ENCODE results near the gene EVA1C. TPM values are rescaled to one million over a fixed set of nuclear protein-coding genes. Genes with fewer than 3 reads are reported as not detected.
A peak's percentile ranks its signal among the peaks of the same experiment; 100 is the strongest.
"Not testable (repeated sequence)": the region's sequence is repeated elsewhere in the genome, so short reads cannot be mapped to it uniquely, and the experiment has no call there.

Gene EVA1C
- total RNA-seq, 1 experiment from 2014 or later: 13.4 TPM

GRCh38 chr21:32516756-32517649, 104.5 kb downstream of the EVA1C start:
- Histone ChIP-seq H3K4me1 (replicated peaks) (peaks cover 32% of the 10 kb centered on the region), H3K4me3 (no peak overlapping the region), H3K9me3 (replicated peaks) (no peaks in the 10 kb centered on the region), H3K36me3 (0 out of 2 replicates have a peak, but pooled peaks cover 2% of the 10 kb centered on the region), H3K27ac (peak overlapping the region; percentile 23), H3K27me3 (replicated peaks) (no peaks in the 10 kb centered on the region)
- peak; percentile 55 to 62 for DNase-seq (ENCODE audit: low read depth in 1 of 2, low spot score in 2 of 2)

- no peaks in the 10 kb centered on the region for H3K27me3 ChIP-seq (replicated peaks)
- H3K4me3 ChIP-seq: no peak overlapping the region
- no peak for DNase-seq (ENCODE audit: low read depth in 1 of 2, low spot score in 2 of 2)
- peaks cover 64% of the 10 kb centered on the region for H3K4me1 ChIP-seq (replicated peaks)
- H3K36me3 ChIP-seq: no peaks in the 10 kb centered on the region
- no peaks in the 10 kb centered on the region for H3K9me3 ChIP-seq (replicated peaks)
- peak overlapping the region; percentile 89 for H3K27ac ChIP-seq
These were observed 107.7 kb downstream of the EVA1C start for GRCh38 chr21:32519945-32520874.

- H3K9me3 ChIP-seq (replicated peaks): no peaks in the 10 kb centered on the region
- H3K4me1 ChIP-seq (replicated peaks): peaks cover 61% of the 10 kb centered on the region
- H3K36me3 ChIP-seq: no peaks in the 10 kb centered on the region
- H3K27me3 ChIP-seq (replicated peaks): no peaks in the 10 kb centered on the region
- peak overlapping the region; percentile 89 for H3K27ac ChIP-seq
- DNase-seq (ENCODE audit: low read depth in 1 of 2, low spot score in 2 of 2): peak; percentile 88 to 91
- H3K4me3 ChIP-seq: no peak overlapping the region
These were observed 108.6 kb downstream of the EVA1C start for GRCh38 chr21:32520875-32521735.

- Histone ChIP-seq H3K36me3 (no peaks in the 10 kb centered on the region), H3K27ac (peak overlapping the region; percentile 89), H3K4me3 (no peak overlapping the region), H3K9me3 (replicated peaks) (no peaks in the 10 kb centered on the region), H3K27me3 (replicated peaks) (no peaks in the 10 kb centered on the region), H3K4me1 (replicated peaks) (peaks cover 53% of the 10 kb centered on the region)
- DNase-seq (ENCODE audit: low read depth in 1 of 2, low spot score in 2 of 2): no peak
These were observed 109.3 kb downstream of the EVA1C start for GRCh38 chr21:32521736-32522355.

GRCh38 chr21:32523463-32523862, 111.0 kb downstream of the EVA1C start:
- Histone ChIP-seq H3K27ac (peak overlapping the region; percentile 95), H3K4me3 (no peak overlapping the region), H3K36me3 (no peaks in the 10 kb centered on the region), H3K4me1 (replicated peaks) (peaks cover 50% of the 10 kb centered on the region), H3K9me3 (replicated peaks) (no peaks in the 10 kb centered on the region), H3K27me3 (replicated peaks) (no peaks in the 10 kb centered on the region)
- DNase-seq (ENCODE audit: low read depth in 1 of 2, low spot score in 2 of 2): no peak

- peak; percentile 82 to 95 for DNase-seq (ENCODE audit: low read depth in 1 of 2, low spot score in 2 of 2)
- no peak overlapping the region for H3K4me3 ChIP-seq
- H3K27ac ChIP-seq: peak overlapping the region; percentile 95
- H3K9me3 ChIP-seq (replicated peaks): no peaks in the 10 kb centered on the region
- no peaks in the 10 kb centered on the region for H3K36me3 ChIP-seq
- H3K27me3 ChIP-seq (replicated peaks): no peaks in the 10 kb centered on the region
- peaks cover 50% of the 10 kb centered on the region for H3K4me1 ChIP-seq (replicated peaks)
These were observed 111.6 kb downstream of the EVA1C start for GRCh38 chr21:32523988-32524719.

- Histone ChIP-seq H3K4me1 (replicated peaks) (peaks cover 50% of the 10 kb centered on the region), H3K27me3 (replicated peaks) (no peaks in the 10 kb centered on the region), H3K36me3 (no peaks in the 10 kb centered on the region), H3K27ac (peak overlapping the region; percentile 95), H3K4me3 (no peak overlapping the region), H3K9me3 (replicated peaks) (no peaks in the 10 kb centered on the region)
- no peak for DNase-seq (ENCODE audit: low read depth in 1 of 2, low spot score in 2 of 2)
These were observed 112.8 kb downstream of the EVA1C start for GRCh38 chr21:32525282-32525681.

- no peak for DNase-seq (ENCODE audit: low read depth in 1 of 2, low spot score in 2 of 2)
- Histone ChIP-seq H3K27me3 (replicated peaks) (no peaks in the 10 kb centered on the region), H3K36me3 (no peaks in the 10 kb centered on the region), H3K4me1 (replicated peaks) (peaks cover 6% of the 10 kb centered on the region), H3K27ac (no peak overlapping the region), H3K4me3 (no peak overlapping the region), H3K9me3 (replicated peaks) (no peaks in the 10 kb centered on the region)
These were observed 117.2 kb downstream of the EVA1C start for GRCh38 chr21:32529679-32530078.

- H3K9me3 ChIP-seq (replicated peaks); H3K27me3 ChIP-seq (replicated peaks); DNase-seq (ENCODE audit: low read depth in 1 of 2, low spot score in 2 of 2); H3K36me3 ChIP-seq; H3K4me3 ChIP-seq; H3K27ac ChIP-seq; H3K4me1 ChIP-seq (replicated peaks): not testable (repeated sequence)
These were observed 118.3 kb downstream of the EVA1C start for GRCh38 chr21:32530809-32531208.

- H3K9me3 ChIP-seq (replicated peaks); H3K27ac ChIP-seq; DNase-seq (ENCODE audit: low read depth in 1 of 2, low spot score in 2 of 2); H3K4me3 ChIP-seq; H3K36me3 ChIP-seq; H3K4me1 ChIP-seq (replicated peaks); H3K27me3 ChIP-seq (replicated peaks): not testable (repeated sequence)
These were observed 119.1 kb downstream of the EVA1C start for GRCh38 chr21:32531561-32531960.

- Histone ChIP-seq H3K27ac (no peak overlapping the region), H3K9me3 (replicated peaks) (no peaks in the 10 kb centered on the region), H3K4me3 (no peak overlapping the region), H3K36me3 (no peaks in the 10 kb centered on the region), H3K27me3 (replicated peaks) (no peaks in the 10 kb centered on the region), H3K4me1 (replicated peaks) (no peaks in the 10 kb centered on the region)
- no peak for DNase-seq (ENCODE audit: low read depth in 1 of 2, low spot score in 2 of 2)
These were observed 120.1 kb downstream of the EVA1C start for GRCh38 chr21:32532636-32533035.

GRCh38 chr21:32533053-32533452, 120.5 kb downstream of the EVA1C start:
- no peaks in the 10 kb centered on the region for H3K4me1 ChIP-seq (replicated peaks)
- no peak overlapping the region for H3K4me3 ChIP-seq
- H3K36me3 ChIP-seq: no peaks in the 10 kb centered on the region
- H3K9me3 ChIP-seq (replicated peaks): no peaks in the 10 kb centered on the region
- DNase-seq (ENCODE audit: low read depth in 1 of 2, low spot score in 2 of 2): no peak
- no peaks in the 10 kb centered on the region for H3K27me3 ChIP-seq (replicated peaks)
- H3K27ac ChIP-seq: no peak overlapping the region
